ENCODE data around the gene RNF123.

- no peak for TF ChIP-seq CTCF (IDR thresholded peaks at IDR 0.05; ENCODE audit: extremely low read depth in 1 of 2, insufficient read depth in 1 of 2, low read depth in 1 of 2, low read length in 2 of 2)
- TF ChIP-seq EZH2 (IDR thresholded peaks at IDR 0.05; ENCODE audit: borderline replicate concordance, low read depth, low read length, severe bottlenecking) = no peak
- no peak for TF ChIP-seq POLR2AphosphoS5 (IDR thresholded peaks at IDR 0.05; ENCODE audit: insufficient read depth, low read depth, low read length)
- no peak for TF ChIP-seq POLR2A (IDR thresholded peaks at IDR 0.05; ENCODE audit: low read depth, low read length)
- TF ChIP-seq MYC (IDR thresholded peaks at IDR 0.05; ENCODE audit: low read depth, low read length) = no peak
- TF ChIP-seq JUN (IDR thresholded peaks at IDR 0.05; ENCODE audit: borderline replicate concordance, insufficient read depth, insufficient read length, low read depth) = no peak
- TF ChIP-seq MAX (IDR thresholded peaks at IDR 0.05; ENCODE audit: insufficient read depth, insufficient read length) = no peak
- TF ChIP-seq GATA2 (IDR thresholded peaks at IDR 0.05; ENCODE audit: insufficient read depth, insufficient read length, low read depth, low read length) = no peak
Observed at GRCh38 chr3:49681232-49681522, 8.2 kb upstream of the RNF123 start.
